HG02759 (cell line): ENCODE measurements around the gene SDK2.

Experiments
- ATAC-seq: cut with Tn5 transposase; IDR thresholded peaks from one replicate; pipeline ENCODE4 v1.9.1; 2021; ENCODE audit warnings: mild to moderate bottlenecking, moderate library complexity; ENCODE audit not compliant: unreplicated experiment

The SDK2 gene

DNA sequence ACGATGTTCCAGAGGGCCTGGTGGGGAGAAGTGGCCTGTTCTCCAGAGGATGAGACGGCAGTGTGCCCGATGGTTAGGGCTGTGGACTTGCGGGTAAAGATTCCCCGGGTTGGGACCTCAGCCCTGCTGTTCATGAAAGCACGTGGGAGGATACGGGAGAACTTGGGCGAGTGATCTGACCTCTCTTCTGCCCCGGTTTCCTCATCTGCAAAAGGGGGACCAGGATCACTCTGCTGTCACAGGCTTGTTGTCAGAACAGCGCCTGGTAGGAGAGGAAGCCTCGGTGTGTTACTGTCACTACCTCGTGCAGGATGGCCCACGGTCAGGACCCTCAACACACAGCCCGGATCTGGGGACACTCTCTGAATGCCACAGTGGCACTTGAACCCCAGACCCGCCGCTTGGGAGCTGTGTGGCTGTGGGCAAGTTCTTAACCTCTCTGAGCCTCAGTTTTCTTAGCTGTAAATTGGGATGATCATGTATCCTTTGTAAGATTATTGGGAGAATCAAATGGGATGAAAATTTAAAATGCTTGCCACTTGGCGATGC lies 246.9 kb downstream of the SDK2 start:
- no peak for ATAC-seq

- ATAC-seq = no peak
Observed at GRCh38 chr17:73396431-73397277, 247.6 kb downstream of the SDK2 start.

DNA sequence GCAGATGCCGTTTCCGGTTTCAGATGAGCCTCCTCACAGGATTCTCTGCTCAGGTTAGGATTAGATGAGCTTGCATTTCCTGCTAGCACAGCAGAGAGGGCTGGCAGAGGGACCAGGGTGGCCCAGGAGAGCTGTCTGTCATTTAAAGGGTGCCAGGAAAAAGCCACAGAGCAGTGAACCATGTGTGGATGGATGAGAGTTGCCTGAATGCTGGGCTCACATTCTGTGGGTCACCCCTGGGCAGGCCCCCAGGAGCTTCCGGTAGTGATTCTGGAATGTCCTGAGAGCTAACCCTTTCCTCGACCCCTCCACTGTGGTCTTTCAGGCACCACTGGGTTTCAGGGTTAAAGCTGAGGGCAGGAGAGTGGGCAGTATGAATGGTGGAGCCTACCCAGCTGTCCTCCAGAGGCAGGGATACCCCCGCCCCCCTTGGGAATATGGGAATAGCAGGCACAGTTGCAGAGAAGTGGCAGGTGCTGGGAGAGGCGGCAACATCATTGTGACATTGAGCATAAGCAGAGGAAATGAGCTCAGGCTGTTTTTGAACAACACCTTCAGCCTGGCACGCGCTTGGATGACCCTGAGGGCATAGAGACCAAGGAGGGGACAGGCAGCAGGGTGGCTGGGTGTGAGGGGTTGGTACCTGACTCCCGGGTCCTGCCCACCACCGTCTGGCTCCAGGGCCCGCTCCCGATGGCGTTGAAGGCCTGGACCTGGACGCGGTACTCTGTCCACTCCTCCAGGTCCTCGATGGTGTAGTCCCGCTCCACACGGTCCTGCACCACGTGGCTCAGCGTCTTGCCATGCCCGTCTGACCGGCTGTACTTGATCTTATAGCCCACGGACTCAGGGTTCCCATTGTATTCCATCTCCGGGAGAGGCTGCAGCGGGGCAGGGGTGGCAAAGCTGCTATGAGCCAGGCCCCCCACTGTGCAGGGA lies 249.5 kb downstream of the SDK2 start:
- ATAC-seq = no peak

DNA sequence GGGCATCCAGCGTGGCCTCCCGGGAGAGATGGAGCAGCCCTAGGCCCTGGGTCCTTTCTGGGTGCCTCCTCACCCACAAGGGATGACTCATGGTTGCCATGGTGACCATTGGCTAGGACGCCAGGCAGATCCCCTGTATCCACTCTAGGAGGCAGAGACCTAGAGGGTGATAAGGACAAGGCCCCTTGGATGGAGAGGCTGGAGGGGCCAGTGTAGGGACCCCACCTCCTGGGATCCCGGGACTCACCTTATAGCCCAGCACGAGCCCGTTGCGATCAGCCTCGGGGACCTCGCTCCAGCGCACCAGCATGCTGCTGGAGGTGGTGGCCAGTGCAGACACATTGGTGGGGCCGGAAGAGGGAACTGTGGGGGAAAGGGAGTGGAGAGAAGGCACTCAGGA lies 250.3 kb downstream of the SDK2 start:
- ATAC-seq = no peak

DNA sequence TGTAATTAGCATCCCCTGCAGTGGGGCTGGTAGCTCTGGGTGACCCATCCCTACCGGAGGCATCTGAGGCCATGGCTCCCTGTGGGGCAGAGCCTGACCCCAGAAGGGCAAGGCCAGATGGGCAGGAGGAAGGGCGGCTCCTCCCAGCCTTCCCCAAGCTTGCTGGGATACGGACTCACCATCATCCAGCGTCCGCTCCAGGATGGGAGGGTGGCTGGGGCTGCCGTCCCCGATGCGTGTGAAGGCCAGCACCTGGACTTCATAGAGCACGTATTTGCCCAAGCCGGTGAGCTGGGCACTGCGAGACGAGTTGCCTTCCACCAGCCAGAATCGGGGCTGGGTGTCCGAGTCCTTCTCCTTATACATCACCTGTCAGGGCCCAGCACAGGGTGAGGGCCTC lies 250.9 kb downstream of the SDK2 start:
- ATAC-seq = no peak

DNA sequence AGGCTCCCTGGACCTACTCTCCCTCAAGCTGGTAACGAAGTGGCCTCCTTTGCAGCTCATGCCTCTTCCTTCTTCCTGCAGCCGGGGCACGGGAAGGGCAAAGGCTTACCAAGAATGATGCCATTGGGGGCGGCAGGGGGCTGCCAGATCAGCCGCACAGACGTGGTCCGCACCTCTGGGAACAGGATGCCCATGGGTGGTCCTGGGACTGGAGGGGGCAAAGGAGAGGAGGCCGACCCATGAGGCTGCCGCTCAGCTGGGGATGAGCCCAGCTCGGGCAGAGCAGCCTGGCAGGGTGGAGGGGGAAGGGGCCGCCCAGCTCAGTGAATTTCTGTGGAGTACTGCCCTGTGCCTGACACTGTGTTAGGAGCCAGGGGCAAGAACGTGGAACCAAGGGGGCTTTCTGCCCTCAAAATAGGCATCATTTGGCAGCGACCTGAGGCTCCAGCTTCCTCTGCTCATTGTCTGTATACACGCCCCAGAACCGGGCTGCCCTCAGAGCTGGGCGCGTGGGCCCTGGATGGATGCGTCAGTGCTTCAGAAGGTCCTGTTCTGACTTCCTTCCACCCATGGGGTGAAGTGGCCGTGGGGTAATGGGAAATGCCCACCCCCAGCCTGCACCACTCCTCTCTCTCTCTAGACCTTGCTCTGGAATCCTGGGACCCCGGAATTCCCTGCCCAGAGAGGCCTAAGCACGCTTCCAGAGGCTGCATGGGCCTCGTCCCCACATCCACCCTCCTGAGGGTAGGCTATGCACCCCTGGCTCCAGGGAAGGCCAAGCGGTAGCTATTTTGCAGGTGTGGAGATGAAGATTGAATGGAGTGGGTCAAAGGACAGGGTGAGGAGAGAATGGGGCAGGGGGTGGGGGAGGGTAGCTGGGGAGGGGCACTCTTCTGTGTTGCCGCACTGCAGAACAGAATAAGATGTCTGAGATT lies 252.6 kb downstream of the SDK2 start:
- ATAC-seq = no peak

GRCh38 chr17:73390851-73391250 lies 253.4 kb downstream of the SDK2 start:
- ATAC-seq = no peak

DNA sequence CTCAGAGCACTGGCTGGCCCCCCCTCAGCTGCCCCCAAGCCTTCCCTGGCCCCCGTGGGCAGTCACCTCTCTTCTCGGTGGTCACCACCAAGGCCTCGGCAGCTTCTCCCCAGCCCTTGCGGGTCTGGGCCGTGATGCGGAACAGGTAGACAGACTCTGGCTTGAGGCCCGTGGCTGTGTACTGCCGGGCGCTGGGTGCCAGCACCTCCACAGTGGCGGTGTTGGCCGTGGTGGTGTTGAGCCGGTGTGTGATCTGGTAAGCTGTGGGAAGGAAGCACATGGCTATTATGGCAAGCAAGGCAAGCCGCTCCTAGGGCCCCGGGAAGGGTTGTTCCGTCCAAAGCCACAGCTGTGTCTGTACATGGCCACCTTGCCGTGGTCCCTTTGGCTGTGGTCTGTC lies 254.0 kb downstream of the SDK2 start:
- ATAC-seq = no peak

DNA sequence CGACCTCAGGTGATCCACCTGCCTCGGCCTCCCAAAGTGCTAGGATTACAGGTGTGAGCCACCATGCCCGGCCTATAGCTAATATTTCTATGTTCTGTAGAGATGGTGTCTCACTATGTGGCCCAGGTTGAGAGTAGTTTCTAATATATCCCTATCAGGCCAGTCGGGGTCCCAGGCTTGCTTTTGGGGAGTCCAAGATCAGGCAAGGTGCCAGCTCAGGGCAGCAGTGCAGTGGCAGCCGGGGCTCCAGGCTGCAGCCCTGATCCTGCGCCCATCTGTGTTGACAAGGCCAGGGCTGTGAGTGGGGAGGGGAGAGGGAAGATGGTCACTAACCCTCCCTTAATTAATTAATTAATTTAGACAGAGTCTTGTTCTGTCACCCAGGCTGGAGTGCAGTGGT lies 254.8 kb downstream of the SDK2 start:
- ATAC-seq = no peak

DNA sequence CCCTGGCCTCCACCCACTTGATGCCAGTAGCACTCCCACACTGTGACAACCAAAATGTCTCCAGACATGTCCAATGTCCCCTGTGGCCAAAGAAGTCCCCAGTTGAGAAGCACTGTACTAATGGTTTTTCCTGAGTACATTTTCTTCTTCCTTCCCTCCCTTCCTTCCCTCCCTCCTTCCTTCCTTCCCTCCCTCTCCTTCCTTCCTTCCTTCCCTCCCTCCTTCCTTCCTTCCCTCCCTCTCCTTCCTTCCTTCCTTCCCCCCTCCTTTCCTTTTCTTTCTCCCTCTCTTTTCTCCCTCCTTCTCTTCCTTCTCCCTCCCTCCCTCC lies 255.7 kb downstream of the SDK2 start:
- no peak for ATAC-seq

- no peak for ATAC-seq
Observed at GRCh38 chr17:73387746-73388577, 256.3 kb downstream of the SDK2 start.

DNA sequence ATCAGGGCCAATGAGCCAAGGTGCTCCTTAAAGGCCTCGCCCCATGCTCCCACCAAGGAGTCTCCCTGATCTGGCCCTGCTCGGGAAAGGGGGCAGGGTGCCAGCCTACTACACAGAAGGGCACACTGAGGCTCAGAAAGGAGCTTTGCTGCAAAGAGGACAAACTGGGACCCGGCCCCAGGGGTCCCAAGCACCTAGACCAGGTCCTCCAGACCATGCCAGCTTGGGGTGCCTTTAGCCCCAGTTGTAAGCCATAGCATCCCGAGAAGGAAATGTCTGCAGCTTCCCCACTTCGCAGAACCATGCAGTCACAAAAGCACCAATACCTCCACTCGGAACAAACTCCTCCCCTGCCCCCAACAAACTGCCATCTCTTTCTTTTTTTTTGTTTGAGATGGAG lies 257.7 kb downstream of the SDK2 start:
- ATAC-seq = no peak

GRCh38 chr17:73384926-73385325 lies 259.3 kb downstream of the SDK2 start:
- ATAC-seq = no peak

GRCh38 chr17:73380439-73381106 lies 263.7 kb downstream of the SDK2 start:
- no peak for ATAC-seq

- no peak for ATAC-seq
Observed at GRCh38 chr17:73379826-73380225, 264.4 kb downstream of the SDK2 start.

GRCh38 chr17:73378974-73379470 lies 265.2 kb downstream of the SDK2 start:
- ATAC-seq = no peak

DNA sequence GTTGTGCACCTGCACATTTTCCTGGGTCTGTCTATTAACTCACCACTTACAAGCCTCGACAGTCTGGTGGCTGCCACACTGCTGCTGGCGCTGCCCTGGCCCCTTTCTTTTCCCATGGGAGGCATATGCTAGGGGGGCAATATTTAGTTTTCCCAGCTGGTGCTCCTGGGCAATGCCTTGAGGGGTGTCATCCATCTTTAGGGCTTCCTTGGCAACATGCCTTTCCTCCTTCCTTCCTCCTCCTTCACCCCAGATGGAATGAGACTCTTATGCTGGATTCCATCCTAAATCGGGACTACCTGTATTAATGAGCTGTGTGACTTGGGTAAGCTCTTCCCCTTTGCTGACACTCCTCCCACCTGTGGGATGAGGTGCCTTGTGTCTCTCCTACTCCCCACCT lies 267.6 kb downstream of the SDK2 start:
- ATAC-seq = no peak

- no peak for ATAC-seq
Observed at GRCh38 chr17:73376152-73376551, 268.1 kb downstream of the SDK2 start.

- ATAC-seq = no peak
Observed at GRCh38 chr17:73371836-73372235, 272.4 kb downstream of the SDK2 start.
